Liver (tissue), 9 donors: ENCODE data around the gene SULT1A2. TPM values are rescaled to one million over a fixed set of nuclear protein-coding genes. Genes with fewer than 3 reads are reported as not detected.
"Not testable (repeated sequence)": the region's sequence is repeated elsewhere in the genome, so short reads cannot be mapped to it uniquely, and the experiment has no call there.

Source experiments
- DNase-seq: peaks from one replicate; pipeline ENCODE4 v3.0.0-alpha.2; 2017; ENCODE audit warnings: low spot score
- H3K27ac ChIP-seq, 2 donors: one replicate each; pipeline ENCODE4 v1.7.0; 2013; ENCODE audit warnings: inconsistent platforms in 2 of 2, low read length in 2 of 2, control low read depth in 1 of 2, low read depth in 1 of 2, mild to moderate bottlenecking in 1 of 2
- H3K27me3 ChIP-seq, 4 donors: one replicate each; pipeline versions ENCODE4 v1.6.1 to v1.7.0; 2013; ENCODE audit warnings: low read length in 3 of 4, inconsistent platforms in 1 of 4, mild to moderate bottlenecking in 1 of 4, moderate library complexity in 1 of 4; ENCODE audit not compliant: control insufficient read depth in 4 of 4, insufficient read depth in 4 of 4
- H3K36me3 ChIP-seq, 4 donors: one replicate each; pipeline versions ENCODE4 v1.6.1 to v1.7.0; 2013; ENCODE audit warnings: low read length in 3 of 4, mild to moderate bottlenecking in 3 of 4, low read depth in 1 of 4, moderate library complexity in 1 of 4; ENCODE audit not compliant: control insufficient read depth in 4 of 4, insufficient read depth in 3 of 4
- H3K4me1 ChIP-seq, 4 donors: one replicate each; pipeline versions ENCODE4 v1.6.1 to v1.7.0; 2013; ENCODE audit warnings: low read length in 3 of 4, mild to moderate bottlenecking in 3 of 4, moderate library complexity in 1 of 4; ENCODE audit not compliant: control insufficient read depth in 4 of 4, insufficient read depth in 4 of 4
- H3K4me3 ChIP-seq, 3 donors: one replicate each; pipeline versions ENCODE4 v1.6.1 to v1.7.0; 2013; ENCODE audit warnings: low read length in 3 of 3, control low read depth in 1 of 3, low read depth in 1 of 3, mild to moderate bottlenecking in 1 of 3
- H3K9ac ChIP-seq, 2 donors: one replicate each; pipeline ENCODE4 v1.7.0; 2013; ENCODE audit warnings: low read length in 2 of 2, mild to moderate bottlenecking in 2 of 2, moderate library complexity in 2 of 2, control low read depth in 1 of 2, low read depth in 1 of 2
- H3K9me3 ChIP-seq, 4 donors: one replicate each; pipeline versions ENCODE4 v1.6.1 to v1.7.0; 2013; ENCODE audit warnings: low read length in 3 of 4; ENCODE audit not compliant: control insufficient read depth in 4 of 4
- EGR1 ChIP-seq, 2 donors: IDR thresholded peaks; 2 replicates each; pipeline ENCODE4 v1.6.1; 2016 to 2018; ENCODE audit warnings: antibody characterized with exemption in 2 of 2, low read depth in 2 of 2
- FOXA1 ChIP-seq: IDR thresholded peaks from 2 replicates; pipeline ENCODE4 v1.6.1; 2016; ENCODE audit warnings: antibody characterized with exemption
- FOXA2 ChIP-seq: IDR thresholded peaks from 2 replicates; pipeline ENCODE4 v1.6.1; 2016; ENCODE audit warnings: antibody characterized with exemption
- GABPA ChIP-seq, 2 donors: IDR thresholded peaks in 1 of 2; conservative IDR thresholded peaks in 1 of 2; 2 replicates each; pipeline ENCODE4 v1.6.1; 2016; ENCODE audit warnings: antibody characterized with exemption in 2 of 2, mild to moderate bottlenecking in 1 of 2, moderate library complexity in 1 of 2
- HNF4A ChIP-seq, 2 donors: conservative IDR thresholded peaks; 2 replicates each; pipeline ENCODE4 v1.6.1; 2016; ENCODE audit warnings: antibody characterized with exemption in 2 of 2, mild to moderate bottlenecking in 2 of 2
- HNF4G ChIP-seq: IDR thresholded peaks from 2 replicates; pipeline ENCODE4 v1.6.1; 2016; ENCODE audit warnings: antibody characterized with exemption
- JUND ChIP-seq, 2 donors: IDR thresholded peaks; 2 replicates each; pipeline ENCODE4 v1.6.1; 2016; ENCODE audit warnings: antibody characterized with exemption in 2 of 2
- NR2F2 ChIP-seq: IDR thresholded peaks from 2 replicates; pipeline ENCODE4 v1.6.1; 2016; ENCODE audit warnings: antibody characterized with exemption
- RAD21 ChIP-seq, 2 donors: IDR thresholded peaks; 2 replicates each; pipeline ENCODE4 v1.6.1; 2016; ENCODE audit warnings: antibody characterized with exemption in 2 of 2, mild to moderate bottlenecking in 2 of 2
- RXRA ChIP-seq, 2 donors: IDR thresholded peaks; 2 replicates each; pipeline ENCODE4 v1.6.1; 2017 to 2018; ENCODE audit warnings: antibody characterized with exemption in 2 of 2, mild to moderate bottlenecking in 1 of 2
- SP1 ChIP-seq: IDR thresholded peaks from 2 replicates; pipeline ENCODE4 v1.6.1; 2018; ENCODE audit warnings: antibody characterized with exemption, mild to moderate bottlenecking
- TAF1 ChIP-seq: conservative IDR thresholded peaks from 2 replicates; pipeline ENCODE4 v1.6.1; 2016; ENCODE audit warnings: antibody characterized with exemption, mild to moderate bottlenecking
- YY1 ChIP-seq: IDR thresholded peaks from 2 replicates; pipeline ENCODE4 v1.6.1; 2016; ENCODE audit warnings: antibody characterized with exemption, mild to moderate bottlenecking
- WGBS: extraction: QIAGEN DNeasy Blood & Tissue Kit; methylation state at CpG from one replicate; pipeline ENCODE4 v1.1.7; 2013; 5-methylcytosine and 5-hydroxymethylcytosine counted together
- polyA plus RNA-seq, 2 donors: library from polyadenylated mRNA; stranded (reverse) in 1 of 2; unstranded in 1 of 2; fragments of 200-250 nt in 1 of 2; fragments of >200 nt in 1 of 2; fragmentation: Nextera tagmentation in 1 of 2; extraction: Ambion mirVana in 1 of 2; gene quantifications; one replicate each; pipeline versions ENCODE4 v1.2.1 to v1.2.3, GENCODE V29; 2013 to 2015
- total RNA-seq, 2 donors: library from RNA; depleted of rRNA; stranded (reverse); fragments of >200 nt; gene quantifications; one replicate each; pipeline ENCODE4 v1.2.3, GENCODE V29; 2014
- TF ChIP-seq, protein P1 (sequence below): IDR thresholded peaks from 2 replicates; pipeline ENCODE4 v1.6.1; 2016; ENCODE audit warnings: antibody characterized with exemption
- TF ChIP-seq, protein P2 (sequence below): fragments of 150-350 bp; IDR thresholded peaks from 2 replicates; pipeline ENCODE4 v1.5.1; 2017; ENCODE audit warnings: improper control_type of control experiment, low read depth, low read length; ENCODE audit not compliant: missing input control
- TF ChIP-seq, protein P3 (sequence below): IDR thresholded peaks from 2 replicates; pipeline ENCODE4 v1.6.1; 2016; ENCODE audit warnings: antibody characterized with exemption
- TF ChIP-seq, protein P4 (sequence below): IDR thresholded peaks from 2 replicates; pipeline ENCODE4 v1.6.1; 2016; ENCODE audit warnings: antibody characterized with exemption
- TF ChIP-seq, protein P5 (sequence below): IDR thresholded peaks from 2 replicates; pipeline ENCODE4 v1.6.1; 2016; ENCODE audit warnings: antibody characterized with exemption, mild to moderate bottlenecking
- donor health status: healthy.
- donor health status: healthy.
- donor health status: healthy.
- donor health status: healthy.
- donor health status: healthy.

SULT1A2 gene
- total and polyA plus RNA-seq, 4 donors, result 1.6 to 29.4 (median 14.9) TPM

DNA sequence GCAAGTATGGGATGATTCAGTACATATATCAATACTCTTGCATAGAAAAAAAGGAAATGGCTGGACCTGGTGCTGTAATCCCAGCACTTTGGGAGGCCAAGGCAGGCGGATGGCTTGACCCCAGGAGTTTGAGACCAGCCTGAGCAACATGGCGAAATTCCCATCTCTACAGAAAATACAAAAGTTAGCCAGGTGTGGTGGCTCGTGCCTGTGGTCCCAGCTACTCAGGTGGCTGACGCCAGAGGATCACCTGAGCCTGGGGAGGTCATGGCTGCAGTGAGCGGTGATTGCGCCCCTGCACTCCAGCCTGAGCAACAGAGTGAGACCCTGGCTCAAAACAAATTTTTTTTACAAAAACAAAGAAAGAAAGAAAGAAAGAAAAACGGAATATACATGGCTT, 50.2 kb downstream of the SULT1A2 start:
- Histone ChIP-seq H3K9me3 (no peaks in the 10 kb centered on the region), H3K27me3 (no peaks in the 10 kb centered on the region), H3K27ac (no peak overlapping the region), H3K36me3 (no peaks in the 10 kb centered on the region), H3K9ac (no peak overlapping the region), H3K4me1 (peaks cover 3 to 14% (median 5%) of the 10 kb centered on the region in 4 donors), H3K4me3 (no peak overlapping the region)
- WGBS, result 90% methylated on average over 7 of the region's 7 CpGs
- no peak for TF ChIP-seq FOXA1
- no peak for TF ChIP-seq YY1
- TF ChIP-seq HNF4G, result no peak
- no peak for TF ChIP-seq EGR1 (IDR thresholded peaks at IDR 0.05; ENCODE audit: low read depth in 2 of 2)
- TF ChIP-seq, protein P1, sequence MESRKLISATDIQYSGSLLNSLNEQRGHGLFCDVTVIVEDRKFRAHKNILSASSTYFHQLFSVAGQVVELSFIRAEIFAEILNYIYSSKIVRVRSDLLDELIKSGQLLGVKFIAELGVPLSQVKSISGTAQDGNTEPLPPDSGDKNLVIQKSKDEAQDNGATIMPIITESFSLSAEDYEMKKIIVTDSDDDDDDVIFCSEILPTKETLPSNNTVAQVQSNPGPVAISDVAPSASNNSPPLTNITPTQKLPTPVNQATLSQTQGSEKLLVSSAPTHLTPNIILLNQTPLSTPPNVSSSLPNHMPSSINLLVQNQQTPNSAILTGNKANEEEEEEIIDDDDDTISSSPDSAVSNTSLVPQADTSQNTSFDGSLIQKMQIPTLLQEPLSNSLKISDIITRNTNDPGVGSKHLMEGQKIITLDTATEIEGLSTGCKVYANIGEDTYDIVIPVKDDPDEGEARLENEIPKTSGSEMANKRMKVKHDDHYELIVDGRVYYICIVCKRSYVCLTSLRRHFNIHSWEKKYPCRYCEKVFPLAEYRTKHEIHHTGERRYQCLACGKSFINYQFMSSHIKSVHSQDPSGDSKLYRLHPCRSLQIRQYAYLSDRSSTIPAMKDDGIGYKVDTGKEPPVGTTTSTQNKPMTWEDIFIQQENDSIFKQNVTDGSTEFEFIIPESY, result no peak
- TF ChIP-seq RXRA (IDR thresholded peaks at IDR 0.05), result no peak
- DNase-seq, result no peak

DNA sequence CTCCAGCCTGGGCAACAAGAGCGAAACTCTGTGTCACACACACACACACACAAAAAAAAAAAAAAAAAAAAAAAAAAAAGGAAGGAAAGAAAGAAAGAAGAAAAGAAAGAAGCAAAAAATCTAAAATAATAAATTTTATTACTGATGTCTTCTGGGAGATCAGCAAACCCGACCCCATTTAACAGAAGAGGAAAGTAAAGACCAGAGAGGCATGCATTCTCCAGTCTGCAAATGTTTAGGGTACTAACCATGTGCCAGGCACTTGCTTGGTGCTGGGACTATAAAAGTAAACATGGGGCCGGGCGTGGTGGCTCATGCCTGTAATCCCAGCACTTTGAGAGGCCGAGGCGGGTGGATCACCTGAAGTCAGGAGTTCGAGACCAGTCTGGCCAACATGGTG, 50.9 kb downstream of the SULT1A2 start:
- H3K36me3 ChIP-seq, H3K27me3 ChIP-seq, DNase-seq, H3K27ac ChIP-seq, H3K9ac ChIP-seq, H3K4me3 ChIP-seq, H3K9me3 ChIP-seq: not testable (repeated sequence)
- WGBS, result 94% methylated on average over 7 of the region's 7 CpGs
- peaks cover 3 to 17% (median 7%) of the 10 kb centered on the region in 4 donors for H3K4me1 ChIP-seq

DNA sequence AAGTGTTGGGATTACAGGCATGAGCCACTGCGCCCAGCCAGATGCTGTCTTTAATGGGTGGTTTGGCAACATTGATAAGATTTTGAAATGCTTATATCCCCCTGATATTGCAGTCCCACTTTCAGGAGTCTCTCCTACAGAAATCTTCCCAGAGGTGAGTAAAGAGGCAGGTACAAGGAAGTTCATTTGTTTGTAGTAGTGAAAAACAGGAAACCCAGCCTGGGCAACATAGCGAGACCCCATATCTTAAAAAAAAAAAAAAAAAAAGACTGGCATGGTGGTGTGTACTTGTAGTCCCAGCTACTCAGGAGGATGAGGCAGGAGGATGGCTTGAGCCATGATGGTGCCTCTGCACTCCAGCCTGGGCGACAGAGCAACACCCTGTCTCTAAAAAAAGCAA, 51.9 kb downstream of the SULT1A2 start:
- Histone ChIP-seq H3K9ac (no peak overlapping the region), H3K9me3 (no peaks in the 10 kb centered on the region), H3K4me3 (no peak overlapping the region), H3K36me3 (no peaks in the 10 kb centered on the region), H3K4me1 (peaks cover 3 to 17% (median 7%) of the 10 kb centered on the region in 4 donors), H3K27me3 (no peaks in the 10 kb centered on the region), H3K27ac (no peak overlapping the region)
- no peak for DNase-seq
- 94% methylated on average over 3 of the region's 3 CpGs for WGBS
- TF ChIP-seq SP1 (no peak), TAF1 (no peak), GABPA (IDR thresholded peaks at IDR 0.05 in 1 of 2, conservative IDR thresholded peaks at IDR 0.05 in 1 of 2) (no peak), YY1 (no peak), RAD21 (IDR thresholded peaks at IDR 0.05) (no peak), RXRA (IDR thresholded peaks at IDR 0.05) (no peak), JUND (IDR thresholded peaks at IDR 0.05) (no peak), HNF4G (no peak), EGR1 (IDR thresholded peaks at IDR 0.05; ENCODE audit: low read depth in 2 of 2) (no peak), FOXA2 (no peak), HNF4A (conservative IDR thresholded peaks at IDR 0.05) (no peak), FOXA1 (no peak), NR2F2 (no peak)
- TF ChIP-seq, protein P1, result no peak
- TF ChIP-seq, protein P2, sequence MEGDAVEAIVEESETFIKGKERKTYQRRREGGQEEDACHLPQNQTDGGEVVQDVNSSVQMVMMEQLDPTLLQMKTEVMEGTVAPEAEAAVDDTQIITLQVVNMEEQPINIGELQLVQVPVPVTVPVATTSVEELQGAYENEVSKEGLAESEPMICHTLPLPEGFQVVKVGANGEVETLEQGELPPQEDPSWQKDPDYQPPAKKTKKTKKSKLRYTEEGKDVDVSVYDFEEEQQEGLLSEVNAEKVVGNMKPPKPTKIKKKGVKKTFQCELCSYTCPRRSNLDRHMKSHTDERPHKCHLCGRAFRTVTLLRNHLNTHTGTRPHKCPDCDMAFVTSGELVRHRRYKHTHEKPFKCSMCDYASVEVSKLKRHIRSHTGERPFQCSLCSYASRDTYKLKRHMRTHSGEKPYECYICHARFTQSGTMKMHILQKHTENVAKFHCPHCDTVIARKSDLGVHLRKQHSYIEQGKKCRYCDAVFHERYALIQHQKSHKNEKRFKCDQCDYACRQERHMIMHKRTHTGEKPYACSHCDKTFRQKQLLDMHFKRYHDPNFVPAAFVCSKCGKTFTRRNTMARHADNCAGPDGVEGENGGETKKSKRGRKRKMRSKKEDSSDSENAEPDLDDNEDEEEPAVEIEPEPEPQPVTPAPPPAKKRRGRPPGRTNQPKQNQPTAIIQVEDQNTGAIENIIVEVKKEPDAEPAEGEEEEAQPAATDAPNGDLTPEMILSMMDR, result no peak
- TF ChIP-seq, protein P3, sequence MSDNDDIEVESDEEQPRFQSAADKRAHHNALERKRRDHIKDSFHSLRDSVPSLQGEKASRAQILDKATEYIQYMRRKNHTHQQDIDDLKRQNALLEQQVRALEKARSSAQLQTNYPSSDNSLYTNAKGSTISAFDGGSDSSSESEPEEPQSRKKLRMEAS, result no peak
- TF ChIP-seq, protein P4, sequence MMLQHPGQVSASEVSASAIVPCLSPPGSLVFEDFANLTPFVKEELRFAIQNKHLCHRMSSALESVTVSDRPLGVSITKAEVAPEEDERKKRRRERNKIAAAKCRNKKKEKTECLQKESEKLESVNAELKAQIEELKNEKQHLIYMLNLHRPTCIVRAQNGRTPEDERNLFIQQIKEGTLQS, result no peak
- TF ChIP-seq, protein P5, sequence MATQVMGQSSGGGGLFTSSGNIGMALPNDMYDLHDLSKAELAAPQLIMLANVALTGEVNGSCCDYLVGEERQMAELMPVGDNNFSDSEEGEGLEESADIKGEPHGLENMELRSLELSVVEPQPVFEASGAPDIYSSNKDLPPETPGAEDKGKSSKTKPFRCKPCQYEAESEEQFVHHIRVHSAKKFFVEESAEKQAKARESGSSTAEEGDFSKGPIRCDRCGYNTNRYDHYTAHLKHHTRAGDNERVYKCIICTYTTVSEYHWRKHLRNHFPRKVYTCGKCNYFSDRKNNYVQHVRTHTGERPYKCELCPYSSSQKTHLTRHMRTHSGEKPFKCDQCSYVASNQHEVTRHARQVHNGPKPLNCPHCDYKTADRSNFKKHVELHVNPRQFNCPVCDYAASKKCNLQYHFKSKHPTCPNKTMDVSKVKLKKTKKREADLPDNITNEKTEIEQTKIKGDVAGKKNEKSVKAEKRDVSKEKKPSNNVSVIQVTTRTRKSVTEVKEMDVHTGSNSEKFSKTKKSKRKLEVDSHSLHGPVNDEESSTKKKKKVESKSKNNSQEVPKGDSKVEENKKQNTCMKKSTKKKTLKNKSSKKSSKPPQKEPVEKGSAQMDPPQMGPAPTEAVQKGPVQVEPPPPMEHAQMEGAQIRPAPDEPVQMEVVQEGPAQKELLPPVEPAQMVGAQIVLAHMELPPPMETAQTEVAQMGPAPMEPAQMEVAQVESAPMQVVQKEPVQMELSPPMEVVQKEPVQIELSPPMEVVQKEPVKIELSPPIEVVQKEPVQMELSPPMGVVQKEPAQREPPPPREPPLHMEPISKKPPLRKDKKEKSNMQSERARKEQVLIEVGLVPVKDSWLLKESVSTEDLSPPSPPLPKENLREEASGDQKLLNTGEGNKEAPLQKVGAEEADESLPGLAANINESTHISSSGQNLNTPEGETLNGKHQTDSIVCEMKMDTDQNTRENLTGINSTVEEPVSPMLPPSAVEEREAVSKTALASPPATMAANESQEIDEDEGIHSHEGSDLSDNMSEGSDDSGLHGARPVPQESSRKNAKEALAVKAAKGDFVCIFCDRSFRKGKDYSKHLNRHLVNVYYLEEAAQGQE, result no peak
